Right kidney (tissue), 9 donors: ENCODE measurements around the gene GMPR2.
A peak's percentile ranks its signal among the peaks of the same experiment; 100 is the strongest.

ENCODE experiments used
- DNase-seq: peaks from one replicate; pipeline ENCODE4 v3.0.0-alpha.2; 2016
- long read RNA-seq, 8 donors: transcript quantifications; one replicate each; lab custom pipeline, GENCODE V29; 2026

The GMPR2 gene
- long read RNA-seq, donor 1, transcript GMPR2-223 (10 exons, 1,893 nt), result minor isoform, 6 of 50 reads
- long read RNA-seq, donor 1, transcript GMPR2-203 (10 exons, 1,652 nt), result minor isoform, 8 of 50 reads
- long read RNA-seq, donor 1, transcript GMPR2-204 (9 exons, 1,864 nt), result minor isoform, 9 of 50 reads
- long read RNA-seq, donor 1, transcript GMPR2-207 (2 exons, 469 nt), result major isoform, 23 of 50 reads
- long read RNA-seq, donor 1, partial matches to known transcripts, result 0 of 50 reads
- long read RNA-seq, donor 1, other reads (novel, unspliced or antisense), result 0 of 50 reads
- long read RNA-seq, donor 2, transcript GMPR2-223 (10 exons, 1,893 nt), result minor isoform, 6 of 48 reads
- long read RNA-seq, donor 2, transcript GMPR2-207 (2 exons, 469 nt), result major isoform, 24 of 48 reads
- long read RNA-seq, donor 2, transcript GMPR2-203 (10 exons, 1,652 nt), result minor isoform, 10 of 48 reads
- long read RNA-seq, donor 2, partial matches to known transcripts, result 7 of 48 reads
- long read RNA-seq, donor 2, other reads (novel, unspliced or antisense), result 0 of 48 reads
- long read RNA-seq, donor 3, transcript GMPR2-207 (2 exons, 469 nt), result major isoform, 9 of 16 reads
- long read RNA-seq, donor 3, partial matches to known transcripts, result 0 of 16 reads
- long read RNA-seq, donor 3, other reads (novel, unspliced or antisense), result 0 of 16 reads
- long read RNA-seq, donor 4, transcript GMPR2-203 (10 exons, 1,652 nt), result minor isoform, 9 of 49 reads
- long read RNA-seq, donor 4, transcript GMPR2-207 (2 exons, 469 nt), result major isoform, 18 of 49 reads
- long read RNA-seq, donor 4, partial matches to known transcripts, result 5 of 49 reads
- long read RNA-seq, donor 4, other reads (novel, unspliced or antisense), result 7 of 49 reads
- long read RNA-seq, donor 5, transcript GMPR2-207 (2 exons, 469 nt), result major isoform, 30 of 201 reads
- long read RNA-seq, donor 5, transcript GMPR2-203 (10 exons, 1,652 nt), result minor isoform, 9 of 201 reads
- long read RNA-seq, donor 5, partial matches to known transcripts, result 153 of 201 reads
- long read RNA-seq, donor 5, other reads (novel, unspliced or antisense), result 0 of 201 reads
- long read RNA-seq, donor 6, transcript GMPR2-207 (2 exons, 469 nt), result major isoform, 21 of 44 reads
- long read RNA-seq, donor 6, transcript GMPR2-203 (10 exons, 1,652 nt), result minor isoform, 8 of 44 reads
- long read RNA-seq, donor 6, partial matches to known transcripts, result 5 of 44 reads
- long read RNA-seq, donor 6, other reads (novel, unspliced or antisense), result 0 of 44 reads
- long read RNA-seq, donor 7, result 0 reads
- long read RNA-seq, donor 8, transcript GMPR2-204 (9 exons, 1,864 nt), result minor isoform, 6 of 60 reads
- long read RNA-seq, donor 8, transcript GMPR2-202 (10 exons, 1,972 nt), result minor isoform, 5 of 60 reads
- long read RNA-seq, donor 8, transcript GMPR2-207 (2 exons, 469 nt), result major isoform, 15 of 60 reads
- long read RNA-seq, donor 8, transcript GMPR2-203 (10 exons, 1,652 nt), result minor isoform, 5 of 60 reads
- long read RNA-seq, donor 8, partial matches to known transcripts, result 27 of 60 reads
- long read RNA-seq, donor 8, other reads (novel, unspliced or antisense), result 0 of 60 reads

DNA sequence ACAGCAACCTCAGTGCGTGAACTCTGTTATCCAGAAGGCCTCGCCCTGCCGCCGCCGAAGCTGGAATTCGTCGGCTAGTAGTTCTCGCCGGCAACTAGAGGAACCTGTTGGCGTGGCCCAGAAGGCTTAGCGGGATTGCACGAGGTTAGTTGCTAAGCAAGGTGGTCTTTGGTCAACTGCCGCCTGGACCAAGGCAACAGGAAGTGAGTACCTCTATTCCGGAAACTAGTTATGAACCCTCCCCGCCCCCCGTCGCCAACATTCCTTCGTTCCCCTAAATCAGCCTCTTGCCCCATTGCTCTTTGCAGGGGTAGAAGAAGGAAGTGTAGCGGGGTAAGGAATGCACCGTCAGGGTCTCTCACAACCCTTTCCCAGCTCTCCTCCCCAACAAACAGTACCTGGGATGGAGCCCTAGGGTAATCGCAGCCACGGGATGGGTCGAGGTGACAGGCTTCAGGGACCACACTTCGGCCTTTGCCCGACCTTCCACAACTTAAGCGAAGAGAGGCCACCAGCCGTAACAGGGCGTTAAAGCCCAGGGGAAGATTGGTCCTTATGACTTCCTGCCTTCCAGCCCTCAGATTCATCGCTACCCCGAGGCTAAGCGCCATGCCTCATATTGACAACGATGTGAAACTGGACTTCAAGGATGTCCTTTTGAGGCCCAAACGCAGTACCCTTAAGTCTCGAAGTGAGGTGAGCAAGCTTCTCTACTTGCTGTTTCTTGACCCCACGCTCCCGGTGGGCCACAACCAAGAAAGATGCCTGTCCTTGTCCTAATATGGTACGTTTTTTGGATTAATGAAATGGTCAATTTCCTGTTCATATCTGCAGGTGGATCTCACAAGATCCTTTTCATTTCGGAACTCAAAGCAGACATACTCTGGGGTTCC is at the start of gene GMPR2:
GMPR2 (plus strand) TSS at position 285 of the 893 bp plus-strand sequence; CDS start at position 610, 325 bp downstream.
- DNase-seq, result no peak

DNA sequence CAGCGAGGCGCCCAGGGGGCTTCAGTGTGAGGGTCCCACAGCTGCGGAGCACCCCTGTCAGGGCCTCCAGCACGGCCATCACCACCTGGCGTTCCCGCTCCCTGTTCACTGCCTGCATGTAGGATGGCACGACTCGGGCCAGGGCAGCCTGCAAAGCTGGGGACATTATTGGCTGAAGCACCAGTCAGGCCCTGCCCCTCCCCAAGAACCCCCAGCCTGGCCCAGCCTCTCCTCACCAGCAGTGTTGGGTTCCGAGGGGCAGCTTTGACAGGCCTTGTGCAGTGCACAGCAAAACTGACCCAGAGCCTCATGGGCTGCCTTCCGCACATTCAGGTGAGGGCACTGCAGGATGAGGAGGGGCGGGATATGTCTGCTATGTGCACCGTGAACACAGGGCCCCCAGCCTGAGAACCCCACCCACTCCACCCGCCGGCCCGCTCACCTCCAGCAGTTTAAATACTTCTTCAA is 49.7 kb upstream of the GMPR2 start:
- DNase-seq, result no peak

DNA sequence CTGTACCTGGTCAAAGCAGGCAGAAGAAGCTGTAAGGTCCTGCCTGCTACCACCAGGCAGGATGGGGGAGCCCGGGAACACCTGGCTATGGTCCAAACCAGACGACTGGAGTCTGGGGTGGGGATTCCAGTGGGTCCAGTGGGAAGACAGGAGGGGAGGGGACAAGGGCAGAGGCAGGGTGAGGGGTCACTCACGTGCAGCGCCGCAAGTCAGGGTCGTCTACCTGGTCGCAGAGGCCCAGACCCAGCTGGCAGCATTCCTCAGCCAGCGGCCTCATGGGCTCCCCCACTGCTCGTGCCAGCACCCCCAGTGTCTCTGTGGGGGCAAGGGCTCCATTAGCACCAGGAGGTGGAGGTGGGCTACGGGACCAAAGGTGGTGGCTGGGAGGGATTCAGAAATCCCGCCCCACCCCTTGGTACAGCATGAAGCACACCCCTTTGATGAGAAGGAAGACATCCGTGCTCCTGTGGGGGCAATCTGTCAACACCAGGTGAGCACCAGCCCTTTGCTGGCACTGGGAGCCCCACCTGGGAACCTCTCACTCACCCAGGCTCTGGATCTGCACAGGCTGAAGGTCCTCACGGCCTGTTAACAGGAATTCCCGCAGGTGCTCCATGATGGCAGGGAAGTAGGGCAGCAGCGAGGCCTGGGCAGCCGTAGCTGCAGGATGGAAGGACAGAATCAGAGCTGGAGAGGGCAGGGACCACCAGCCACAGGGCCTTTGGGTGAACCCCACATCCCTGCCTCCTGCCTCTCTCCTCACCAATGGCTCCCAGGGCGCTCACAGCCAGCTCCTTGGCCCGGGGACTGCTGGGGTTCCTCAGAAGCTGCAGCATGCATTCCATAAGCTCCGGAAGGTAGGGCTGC is 48.4 kb upstream of the GMPR2 start:
- DNase-seq, result no peak

DNA sequence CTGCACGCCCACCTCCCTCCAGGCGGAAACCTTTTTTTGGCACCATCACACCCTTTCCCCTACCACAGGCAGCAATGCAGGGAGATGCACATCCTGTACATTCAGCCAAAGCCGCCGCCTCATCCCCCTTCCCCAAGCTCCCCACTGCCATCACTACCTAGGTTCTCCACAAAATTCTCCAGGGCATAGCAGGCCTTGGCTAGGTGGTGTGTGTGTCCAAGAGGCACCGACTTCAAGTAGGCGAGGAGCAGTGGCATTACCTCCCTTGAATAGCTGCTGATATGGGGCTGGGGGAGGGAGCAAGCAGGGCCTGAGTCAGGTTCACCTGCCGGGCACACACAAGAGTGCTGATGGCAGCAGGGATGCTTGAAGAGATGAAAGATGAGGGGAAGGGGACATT is 47.7 kb upstream of the GMPR2 start:
- DNase-seq, result no peak

DNA sequence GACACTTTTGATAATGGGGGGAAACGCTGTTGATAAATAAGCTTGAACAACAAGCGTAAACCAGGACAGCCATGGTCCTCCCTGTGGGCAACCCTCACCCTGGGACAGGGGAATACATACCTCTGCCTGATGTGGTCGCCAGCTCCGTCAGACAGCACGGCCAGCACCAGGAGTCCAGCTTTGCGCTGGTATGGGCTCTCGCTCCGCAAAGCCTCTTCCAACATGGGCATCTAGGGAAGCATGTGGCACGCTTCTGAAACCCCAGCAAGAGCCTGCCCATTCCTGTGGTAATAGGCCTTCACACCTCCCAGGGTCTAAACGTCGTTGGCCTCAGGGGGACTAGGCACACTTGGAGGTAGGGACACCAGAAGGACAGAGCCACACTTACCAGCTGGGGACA is 47.0 kb upstream of the GMPR2 start:
- no peak for DNase-seq

DNA sequence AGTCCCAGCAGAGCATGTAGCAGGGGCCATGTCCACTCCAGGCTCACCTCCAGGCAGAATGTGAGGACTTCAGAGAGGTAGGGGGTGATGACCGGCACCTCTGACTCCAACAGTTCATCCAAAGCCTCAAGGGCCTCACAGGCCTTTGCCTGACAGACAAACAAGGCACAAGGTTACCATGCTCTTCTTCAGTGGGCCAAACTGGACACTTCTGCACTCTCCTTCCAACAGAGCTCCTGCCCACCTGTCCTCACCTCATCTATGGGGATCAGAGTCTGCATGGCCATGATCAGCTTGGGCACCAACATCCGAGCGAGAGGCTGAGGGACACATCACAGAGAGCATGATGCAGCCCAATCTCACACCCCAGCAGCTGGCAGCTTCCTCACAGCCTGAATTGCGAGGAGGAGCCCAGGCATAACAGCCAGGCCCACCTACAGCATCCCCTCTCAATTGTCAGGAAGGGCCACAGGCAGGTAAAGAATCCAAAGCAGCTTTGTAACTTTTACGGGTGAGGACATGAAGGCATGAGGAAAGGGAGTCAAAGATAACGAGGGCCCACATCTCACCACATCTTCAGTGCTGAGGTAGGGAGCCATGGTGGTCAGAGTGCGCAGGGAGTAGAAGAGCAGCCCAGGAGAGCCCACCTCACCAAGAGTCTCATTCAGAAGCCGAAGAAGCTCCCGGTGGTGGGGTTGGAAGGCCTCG is 45.7 kb upstream of the GMPR2 start:
- DNase-seq, result no peak

DNA sequence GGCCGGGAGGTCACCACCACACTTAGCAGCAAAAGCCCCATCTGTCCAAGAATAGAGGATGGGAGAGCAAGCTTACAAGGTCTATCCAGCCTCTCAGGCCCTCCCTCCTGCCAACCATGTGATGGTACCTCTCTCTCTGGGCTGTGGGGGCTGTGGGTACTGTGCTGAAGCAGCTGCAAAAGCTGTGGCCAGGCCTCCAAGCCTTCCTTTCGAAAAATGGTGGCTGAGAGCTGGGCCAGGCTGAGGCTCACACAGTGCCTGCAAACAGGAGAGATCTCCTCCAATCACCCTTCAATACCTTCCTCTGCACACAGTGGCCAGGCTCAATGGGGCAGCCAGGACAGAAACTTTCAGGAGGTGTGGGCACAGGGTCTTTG is 45.2 kb upstream of the GMPR2 start:
- no peak for DNase-seq

DNA sequence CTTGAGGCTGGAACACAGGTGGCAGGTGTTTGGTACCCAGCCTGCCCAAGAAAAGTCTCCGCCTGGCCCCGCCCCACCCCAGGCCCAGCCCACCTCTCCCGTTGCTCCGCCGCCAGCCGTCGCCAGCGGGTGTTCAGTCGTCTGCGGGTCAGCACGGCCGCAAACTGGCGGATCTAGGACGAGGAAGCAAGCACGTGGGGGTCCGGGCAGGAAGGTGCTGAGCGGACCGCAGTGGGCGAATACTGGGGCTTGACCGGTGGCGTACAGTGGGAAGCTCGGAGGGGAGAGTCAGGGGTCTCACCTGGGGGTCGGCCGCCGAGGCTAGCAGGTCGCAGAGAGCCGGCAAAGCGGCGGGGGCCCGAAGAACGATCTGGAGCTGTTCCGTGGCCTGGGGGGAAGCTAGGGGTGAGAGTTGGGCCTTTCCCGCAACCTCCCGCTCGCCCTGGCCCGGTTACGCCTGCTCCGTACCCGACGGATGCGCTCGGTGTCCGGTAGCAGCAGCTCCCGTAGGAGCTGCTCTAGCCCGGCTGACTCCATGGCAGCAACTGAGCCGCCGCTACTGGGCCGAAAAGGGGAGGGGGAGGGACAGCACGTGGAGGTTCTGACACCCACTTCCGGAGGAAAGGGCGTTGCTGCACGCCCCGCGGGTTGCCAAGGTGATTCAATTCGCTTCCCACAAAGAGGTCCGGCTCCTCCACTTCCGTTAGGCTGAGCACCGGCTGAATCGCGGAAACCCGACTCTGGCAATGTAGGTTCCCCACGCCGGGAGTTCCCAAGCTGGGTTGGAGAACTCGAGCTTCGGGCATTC is 44.3 kb upstream of the GMPR2 start, which contains the start of gene IPO4:
IPO4 (minus strand) TSS at position 566 of the 808 bp plus-strand sequence; CDS start at position 537, 29 bp downstream.
- DNase-seq, result peak; percentile 76

DNA sequence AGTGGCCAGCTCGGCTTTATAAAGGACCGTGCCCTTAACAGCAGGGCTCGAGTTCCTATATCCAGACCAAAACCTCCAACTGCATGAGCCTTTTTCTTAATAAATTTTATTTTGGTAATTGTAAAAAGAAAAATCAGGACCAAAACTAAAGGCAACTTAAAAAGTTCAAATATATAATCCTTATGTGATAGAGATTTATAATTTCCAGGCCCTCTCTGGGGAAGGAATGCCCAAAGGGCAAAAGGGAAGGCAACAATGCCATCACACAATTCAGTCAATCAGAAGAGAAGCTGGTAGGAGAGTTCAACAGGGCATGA is 43.7 kb upstream of the GMPR2 start:
- no peak for DNase-seq

DNA sequence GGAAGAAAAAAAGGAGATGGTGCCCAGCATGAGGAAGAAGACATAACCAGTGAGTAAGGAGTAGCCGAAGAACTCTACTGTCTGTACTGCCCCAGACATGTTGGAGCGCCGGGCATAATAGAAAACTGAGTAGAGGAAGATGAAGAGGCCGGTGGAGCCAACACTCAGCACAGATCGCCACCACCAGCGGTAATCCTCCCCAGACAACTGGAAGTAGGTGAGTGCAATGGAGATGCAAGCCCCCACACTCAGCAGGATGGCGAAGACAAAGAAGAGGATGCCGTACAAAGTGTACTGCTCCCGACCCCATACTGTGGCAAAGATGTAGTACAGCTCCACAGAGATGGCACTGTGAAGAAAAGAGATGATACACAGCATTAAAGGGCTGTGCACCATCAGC is 43.3 kb upstream of the GMPR2 start:
- no peak for DNase-seq

DNA sequence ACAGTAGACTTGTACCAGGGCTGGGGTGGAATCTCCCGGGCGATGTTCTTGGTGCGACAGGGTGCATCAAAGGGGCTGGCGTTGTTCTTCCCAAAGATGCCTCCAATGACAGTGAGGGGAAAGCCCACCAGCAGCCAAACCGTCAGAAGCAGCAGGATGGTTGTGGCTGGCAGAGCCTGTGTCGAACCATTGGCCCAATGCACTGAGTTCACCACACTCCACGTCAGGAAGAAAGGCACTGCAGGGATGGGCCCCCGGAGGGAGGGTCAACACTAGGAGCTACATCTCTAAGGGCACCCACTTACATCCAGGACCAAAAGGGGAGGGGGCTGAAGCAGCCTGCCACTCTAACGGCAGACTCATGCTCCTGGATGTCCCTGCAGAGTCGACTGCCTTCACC is 42.3 kb upstream of the GMPR2 start:
- DNase-seq, result no peak

DNA sequence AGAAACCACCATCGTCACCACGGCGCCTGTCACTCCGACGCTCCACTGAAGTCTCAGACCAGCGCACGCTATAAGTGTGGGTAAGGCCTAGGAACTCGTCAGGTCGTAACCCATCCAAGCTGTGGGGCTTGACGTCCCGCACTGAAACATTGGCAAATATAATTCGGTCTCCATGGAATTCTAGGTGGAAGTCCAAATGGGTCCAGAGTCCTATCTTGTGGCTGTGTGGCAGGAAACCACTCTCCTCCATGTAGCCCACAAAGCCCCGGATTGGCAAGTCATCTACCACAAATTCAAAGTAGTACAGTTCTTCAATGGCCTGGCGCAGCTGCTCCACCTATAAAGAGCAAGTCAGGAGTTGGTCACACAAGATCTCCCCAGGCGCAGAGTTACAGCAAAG is 39.8 kb upstream of the GMPR2 start:
- DNase-seq, result no peak

DNA sequence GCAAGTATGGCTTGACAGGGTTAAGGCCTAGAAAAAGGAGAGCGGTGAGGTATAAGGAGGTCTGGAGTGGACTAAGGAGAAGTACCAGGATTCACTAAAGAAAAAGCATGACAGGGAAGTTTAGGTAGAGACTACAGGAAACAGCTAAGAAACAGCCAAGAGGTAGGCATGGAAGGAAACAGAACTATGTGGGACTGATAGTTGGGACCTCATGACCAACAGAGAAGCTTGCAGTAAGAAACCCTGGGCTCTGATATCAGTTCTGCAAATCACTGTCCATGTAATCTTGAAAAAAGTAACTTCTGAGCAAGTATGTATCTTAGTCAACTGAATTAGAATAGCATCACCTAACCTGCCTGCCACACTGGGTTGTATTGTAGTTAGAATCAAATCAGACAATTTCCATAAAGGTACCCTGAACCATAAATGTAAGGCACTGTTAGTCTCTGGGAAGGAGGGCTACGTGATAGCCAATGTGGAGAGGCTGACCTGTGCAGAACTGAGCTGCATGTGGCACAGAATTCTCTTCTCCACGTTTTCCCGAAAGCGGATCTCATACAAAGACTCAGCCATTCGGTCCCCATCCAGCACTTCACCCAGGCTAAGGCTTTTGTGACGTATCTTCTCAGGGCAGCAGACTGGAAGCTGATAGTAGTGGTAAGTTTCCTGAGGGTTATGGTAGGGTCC is 38.4 kb upstream of the GMPR2 start:
- no peak for DNase-seq

DNA sequence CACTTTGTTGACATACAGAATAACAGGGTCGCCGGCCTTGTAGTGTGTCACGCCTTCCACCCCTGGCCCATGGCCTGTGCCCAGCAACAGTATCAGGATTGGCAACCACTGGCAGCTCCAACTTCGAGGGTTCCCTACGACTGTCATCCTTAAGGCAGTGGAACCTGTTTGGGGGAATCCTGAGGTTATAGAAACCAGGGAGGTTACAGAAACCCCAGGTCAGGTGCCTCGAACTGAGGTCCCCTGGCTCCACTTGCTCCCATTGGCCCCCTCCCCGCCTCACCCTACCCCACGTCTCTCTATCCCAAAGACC is 37.9 kb upstream of the GMPR2 start:
- DNase-seq, result no peak

DNA sequence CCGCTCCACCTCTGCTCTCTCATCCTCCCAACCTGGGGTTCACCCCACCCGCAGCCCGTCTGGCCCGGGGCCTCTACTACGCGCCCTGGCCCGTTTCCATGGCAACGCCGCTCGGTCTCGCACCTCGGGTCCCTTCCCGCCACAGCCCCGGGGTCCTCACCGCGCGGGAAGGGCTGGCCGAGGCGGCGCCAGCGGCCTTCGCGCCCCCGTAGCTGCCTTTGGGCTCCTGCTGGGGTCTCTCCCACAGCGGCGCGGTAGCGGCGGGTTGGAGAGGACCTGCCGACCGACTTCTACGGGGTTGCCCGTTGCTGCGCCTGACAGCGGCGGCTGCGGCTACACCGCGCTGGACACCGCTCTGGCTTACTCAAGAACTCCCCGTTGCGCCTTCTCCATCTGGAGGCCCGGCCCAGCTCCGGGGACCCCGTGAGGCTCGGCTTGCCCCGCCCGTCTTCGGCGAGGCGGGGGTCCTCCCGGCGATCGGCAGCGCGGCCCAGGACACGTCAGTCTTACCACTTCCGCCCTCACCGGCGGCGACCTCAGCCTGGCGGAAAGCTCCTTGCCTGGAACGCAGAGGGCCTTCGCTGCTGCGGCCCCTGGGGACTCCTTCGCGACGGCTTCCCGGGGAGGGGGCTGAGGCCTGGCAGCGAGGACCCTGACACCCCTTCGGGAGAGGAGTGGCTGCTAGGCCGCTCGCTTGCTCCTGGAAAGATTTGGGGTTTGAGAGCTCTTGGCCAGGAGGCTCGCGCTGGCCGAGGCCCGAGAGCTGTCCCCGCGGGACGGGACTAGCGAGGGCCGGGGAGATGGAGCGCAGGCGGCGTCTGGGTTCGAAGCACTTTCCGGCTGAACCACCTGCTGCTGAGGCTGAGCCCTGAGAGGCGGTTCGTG is 37.3 kb upstream of the GMPR2 start, which contains the start of gene TM9SF1:
TM9SF1 (minus strand) TSS at position 256 of the 885 bp plus-strand sequence. CDS start 422 bp downstream, outside the sequence.
- DNase-seq, result peak; percentile 97
